Sigmoid colon (tissue), 7 donors: Measurements from ENCODE around the gene TPCN1. TPM values are rescaled to one million over a fixed set of nuclear protein-coding genes. Genes with fewer than 3 reads are reported as not detected.

Experiments used
- DNase-seq: peaks from one replicate; pipeline ENCODE4 v3.0.0-alpha.2; 2019
- H3K27ac ChIP-seq, 4 donors: fragments of 200-600 bp; sonication (generic); one replicate each; pipeline ENCODE4 v1.5.1; 2016 to 2019; ENCODE audit warnings: mild to moderate bottlenecking in 1 of 4
- H3K27me3 ChIP-seq, 3 donors: fragments of 200-600 bp; sonication (generic); one replicate each; pipeline ENCODE4 v1.5.1; 2019; ENCODE audit warnings: mild to moderate bottlenecking in 1 of 3
- H3K36me3 ChIP-seq, 4 donors: fragments of 200-600 bp; sonication (generic); one replicate each; pipeline ENCODE4 v1.5.1; 2016 to 2019
- H3K4me1 ChIP-seq, 4 donors: fragments of 200-600 bp; sonication (generic); one replicate each; pipeline ENCODE4 v1.5.1; 2017 to 2019
- H3K4me3 ChIP-seq, 4 donors: fragments of 200-600 bp; sonication (generic); one replicate each; pipeline ENCODE4 v1.5.1; 2017 to 2019; ENCODE audit warnings: mild to moderate bottlenecking in 2 of 4, moderate library complexity in 1 of 4
- H3K9me3 ChIP-seq, 4 donors: fragments of 200-600 bp in 3 of 4; sonication (generic) in 3 of 4; one replicate each; pipeline versions ENCODE4 v1.5.1 to v1.6.1; 2013 to 2019
- EP300 ChIP-seq, 4 donors: sonication (generic); formaldehyde crosslinking; IDR thresholded peaks; one replicate each; pipeline ENCODE4 v1.6.1; 2017; ENCODE audit warnings: antibody characterized with exemption in 4 of 4
- POLR2A ChIP-seq, 2 donors: fragments of 450-650 bp; IDR thresholded peaks; one replicate each; pipeline ENCODE4 v1.6.1; 2016; ENCODE audit warnings: antibody characterized with exemption in 2 of 2, mild to moderate bottlenecking in 2 of 2, moderate library complexity in 2 of 2
- POLR2AphosphoS5 ChIP-seq, 4 donors: sonication (generic); formaldehyde crosslinking; IDR thresholded peaks; one replicate each; pipeline ENCODE4 v1.6.1; 2017; ENCODE audit warnings: antibody characterized with exemption in 4 of 4
- WGBS, 2 donors: extraction: QIAGEN DNeasy Blood & Tissue Kit; methylation state at CpG; one replicate each; pipeline ENCODE4 v1.1.7; 2013; 5-methylcytosine and 5-hydroxymethylcytosine counted together
- intact Hi-C: fragments of 100-400 bp; cut with DNase I; formaldehyde crosslinking; loops from one replicate; pipeline ENCODE4 v1.15.1; 2023
- polyA plus RNA-seq, 3 donors: library from polyadenylated mRNA; stranded (reverse); fragments of 200-250 nt; gene quantifications; one replicate each; pipeline ENCODE4 v1.2.3, GENCODE V29; 2013
- total RNA-seq, 4 donors: library from RNA; depleted of rRNA; stranded (reverse); fragments of >200 nt; gene quantifications; one replicate each; pipeline ENCODE4 v1.1.0, GENCODE V29; 2016
- TF ChIP-seq, protein P1 (sequence below), 4 experiments: fragments of 450-650 bp in 3 of 4; fragments of 200-600 bp in 1 of 4; IDR thresholded peaks; one replicate each; pipeline ENCODE4 v1.5.1; 2016 to 2019; ENCODE audit warnings: antibody characterized with exemption in 4 of 4, mild to moderate bottlenecking in 3 of 4, moderate library complexity in 2 of 4
- donor health status: healthy with polysubstance abuse.
- donor health status: Bipolar disorder and iron deficiency.
- donor health status: healthy.

TPCN1 gene
- total and polyA plus RNA-seq, 7 donors: 6.0 to 51.5 (median 28.3) TPM

DNA sequence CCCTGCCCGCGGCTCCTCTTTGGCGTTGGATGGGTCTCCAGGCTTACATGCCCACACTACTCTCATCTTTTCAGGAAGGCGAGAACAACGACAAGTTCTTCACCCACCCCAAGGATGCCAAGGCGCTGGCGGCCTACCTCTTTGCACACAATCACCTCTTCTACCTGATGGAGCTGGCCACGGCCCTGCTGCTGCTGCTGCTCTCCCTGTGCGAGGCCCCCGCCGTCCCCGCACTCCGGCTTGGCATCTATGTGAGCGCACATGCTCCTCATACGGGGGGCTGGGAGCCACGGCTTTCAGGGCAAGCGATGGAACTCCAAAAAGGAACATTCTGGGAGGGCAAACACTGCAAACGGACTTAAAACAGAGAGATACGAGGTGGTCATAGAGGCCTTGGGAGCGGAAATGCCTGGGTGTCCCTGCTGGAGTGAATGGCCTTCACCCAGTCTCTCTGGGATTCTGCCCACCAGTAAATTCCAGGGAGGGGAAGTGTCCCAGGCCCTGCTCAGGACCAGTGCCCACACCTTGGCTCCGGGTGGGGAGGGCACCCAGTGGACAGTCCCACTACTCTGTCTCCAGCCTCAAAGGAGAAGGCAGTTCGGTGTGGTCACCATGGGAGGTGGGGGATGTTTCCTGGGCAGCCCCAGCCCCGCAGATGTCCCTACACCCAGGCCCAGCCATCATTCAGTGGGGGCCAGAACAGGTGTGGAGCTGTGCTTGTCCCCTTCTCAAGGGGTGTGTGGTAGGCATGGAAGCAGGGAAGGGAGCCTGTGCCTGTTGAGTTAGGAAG is 45.0 kb downstream of the TPCN1 start:
- Histone ChIP-seq H3K27ac (no peak overlapping the region), H3K36me3 (peaks cover 6 to 62% (median 22%) of the 10 kb centered on the region in 4 donors), H3K4me1 (peaks cover 0 to 6% (median 4%) of the 10 kb centered on the region in 4 donors), H3K27me3 (no peaks in the 10 kb centered on the region), H3K4me3 (no peak overlapping the region), H3K9me3 (no peaks in the 10 kb centered on the region)
- intact Hi-C loops: no loop called here
- WGBS, 2 donors: 96 to 97% methylated on average over 23 of the region's 23 CpGs
- no peak for TF ChIP-seq POLR2A (IDR thresholded peaks at IDR 0.05)
- no peak for TF ChIP-seq EP300 (IDR thresholded peaks at IDR 0.05)
- TF ChIP-seq, protein P1, sequence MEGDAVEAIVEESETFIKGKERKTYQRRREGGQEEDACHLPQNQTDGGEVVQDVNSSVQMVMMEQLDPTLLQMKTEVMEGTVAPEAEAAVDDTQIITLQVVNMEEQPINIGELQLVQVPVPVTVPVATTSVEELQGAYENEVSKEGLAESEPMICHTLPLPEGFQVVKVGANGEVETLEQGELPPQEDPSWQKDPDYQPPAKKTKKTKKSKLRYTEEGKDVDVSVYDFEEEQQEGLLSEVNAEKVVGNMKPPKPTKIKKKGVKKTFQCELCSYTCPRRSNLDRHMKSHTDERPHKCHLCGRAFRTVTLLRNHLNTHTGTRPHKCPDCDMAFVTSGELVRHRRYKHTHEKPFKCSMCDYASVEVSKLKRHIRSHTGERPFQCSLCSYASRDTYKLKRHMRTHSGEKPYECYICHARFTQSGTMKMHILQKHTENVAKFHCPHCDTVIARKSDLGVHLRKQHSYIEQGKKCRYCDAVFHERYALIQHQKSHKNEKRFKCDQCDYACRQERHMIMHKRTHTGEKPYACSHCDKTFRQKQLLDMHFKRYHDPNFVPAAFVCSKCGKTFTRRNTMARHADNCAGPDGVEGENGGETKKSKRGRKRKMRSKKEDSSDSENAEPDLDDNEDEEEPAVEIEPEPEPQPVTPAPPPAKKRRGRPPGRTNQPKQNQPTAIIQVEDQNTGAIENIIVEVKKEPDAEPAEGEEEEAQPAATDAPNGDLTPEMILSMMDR (IDR thresholded peaks at IDR 0.05): no peak
- TF ChIP-seq POLR2AphosphoS5 (IDR thresholded peaks at IDR 0.05): no peak
- peak; percentile 60 for DNase-seq

- no peak overlapping the region for H3K4me3 ChIP-seq
- peaks cover 6 to 63% (median 22%) of the 10 kb centered on the region in 4 donors for H3K36me3 ChIP-seq
- intact Hi-C loops: no loop called here
Observed at GRCh38 chr12:113267621-113268020, 46.4 kb downstream of the TPCN1 start.

GRCh38 chr12:113268136-113268535 is 46.9 kb downstream of the TPCN1 start:
- H3K36me3 ChIP-seq: peaks cover 6 to 67% (median 24%) of the 10 kb centered on the region in 4 donors
- no peak for DNase-seq
- H3K4me1 ChIP-seq: peaks cover 0 to 20% (median 18%) of the 10 kb centered on the region in 4 donors
- H3K27me3 ChIP-seq: no peaks in the 10 kb centered on the region
- no peak overlapping the region for H3K27ac ChIP-seq
- no peaks in the 10 kb centered on the region for H3K9me3 ChIP-seq
- TF ChIP-seq POLR2A (IDR thresholded peaks at IDR 0.05) (no peak), EP300 (IDR thresholded peaks at IDR 0.05) (no peak), POLR2AphosphoS5 (IDR thresholded peaks at IDR 0.05) (no peak)
- TF ChIP-seq, protein P1 (IDR thresholded peaks at IDR 0.05): no peak
- intact Hi-C loops: no loop called here
- WGBS, 2 donors: 95 to 96% methylated on average over 12 of the region's 12 CpGs
- H3K4me3 ChIP-seq: no peak overlapping the region

More at GRCh38 chr12:113267621-113268020, 46.4 kb downstream of the TPCN1 start:
- TF ChIP-seq EP300 (IDR thresholded peaks at IDR 0.05) (no peak), POLR2A (IDR thresholded peaks at IDR 0.05) (no peak), POLR2AphosphoS5 (IDR thresholded peaks at IDR 0.05) (no peak)
- TF ChIP-seq, protein P1 (IDR thresholded peaks at IDR 0.05): no peak
- Histone ChIP-seq H3K9me3 (no peaks in the 10 kb centered on the region), H3K4me1 (peaks cover 0 to 15% (median 13%) of the 10 kb centered on the region in 4 donors), H3K27me3 (no peaks in the 10 kb centered on the region), H3K27ac (no peak overlapping the region)
- DNase-seq: no peak
- 63 to 92% methylated on average over 7 of the region's 7 CpGs for WGBS, 2 donors

DNA sequence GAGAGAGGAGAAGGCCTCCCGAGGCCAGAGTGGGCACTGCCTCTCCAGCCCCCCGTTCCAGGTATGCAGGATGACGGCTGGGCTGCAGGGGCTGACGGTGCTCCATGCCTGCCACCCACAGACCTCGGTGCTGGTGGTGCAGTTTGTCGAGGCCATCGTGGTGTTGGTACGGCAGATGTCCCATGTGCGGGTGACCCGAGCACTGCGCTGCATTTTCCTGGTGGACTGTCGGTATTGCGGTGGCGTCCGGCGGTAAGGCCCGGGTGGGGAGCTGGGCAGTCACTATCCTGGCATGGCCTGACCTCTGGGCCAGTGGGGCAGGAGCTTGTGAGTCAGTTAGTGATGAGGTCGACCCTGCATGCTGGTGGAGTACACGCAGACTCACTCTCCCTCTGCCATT is 47.4 kb downstream of the TPCN1 start:
- H3K9me3 ChIP-seq: no peaks in the 10 kb centered on the region
- no peak for TF ChIP-seq POLR2AphosphoS5 (IDR thresholded peaks at IDR 0.05)
- TF ChIP-seq, protein P1 (IDR thresholded peaks at IDR 0.05): no peak
- no peak for TF ChIP-seq EP300 (IDR thresholded peaks at IDR 0.05)
- no peak for TF ChIP-seq POLR2A (IDR thresholded peaks at IDR 0.05)
- peak; percentile 58 for DNase-seq
- H3K27ac ChIP-seq: no peak overlapping the region
- 95 to 96% methylated on average over 19 of the region's 19 CpGs for WGBS, 2 donors
- intact Hi-C loops: no loop called here
- H3K36me3 ChIP-seq: peaks cover 6 to 72% (median 27%) of the 10 kb centered on the region in 4 donors
- H3K4me3 ChIP-seq: no peak overlapping the region
- no peaks in the 10 kb centered on the region for H3K27me3 ChIP-seq
- H3K4me1 ChIP-seq: peaks cover 0 to 25% (median 21%) of the 10 kb centered on the region in 4 donors
